Endothelial cell of umbilical vein (primary cell): ENCODE results near the gene CDC42BPB. TPM values are rescaled to one million over a fixed set of nuclear protein-coding genes. Genes with fewer than 3 reads are reported as not detected.

Experiments used
- BruUV-seq: library from RNA; stranded (reverse); fragments of 400-500 nt; replicated peaks from 2 replicates; lab custom pipeline; 2021; lab: Mats Ljungman, UMichigan
- CTCF ChIA-PET: fragments of 300-600, 350-600 bp; sonication (Branson Sonifier 250); formaldehyde crosslinking; loops from one replicate; lab custom pipeline; 2021; ENCODE audit warnings: antibody characterized with exemption, inconsistent platforms; lab: Charles Lee
- POLR2A ChIA-PET: fragments of 300-600, 350-600 bp; sonication (Branson Sonifier 250); formaldehyde crosslinking; loops from one replicate; lab custom pipeline; 2021; ENCODE audit warnings: antibody characterized with exemption, inconsistent platforms; lab: Charles Lee
- DNase-seq: peaks from one replicate; pipeline ENCODE4 v3.0.0-alpha.2; 2011; ENCODE audit warnings: low read depth, low spot score
- FAIRE-seq: peaks from 2 replicates; lab custom pipeline; 2011; peaks lifted over from hg19 to GRCh38; lab: Jason Lieb, UNC
- H2AFZ ChIP-seq: 2 replicates; pipeline ENCODE4 v1.6.0; 2012; ENCODE audit warnings: low read depth, low read length, control low read depth, inconsistent platforms
- H3K27ac ChIP-seq: 2 replicates; pipeline ENCODE4 v1.5.1; 2011; ENCODE audit warnings: low read depth, mild to moderate bottlenecking, control low read depth, low read length, moderate library complexity; ENCODE audit not compliant: insufficient read depth
- H3K27me3 ChIP-seq, 2 experiments: 2 replicates each; pipeline versions ENCODE4 v1.6.0 to v1.6.1; 2011; ENCODE audit warnings: low read length in 2 of 2, mixed read lengths in 1 of 2; ENCODE audit not compliant: control insufficient read depth in 2 of 2, insufficient read depth in 2 of 2
- H3K36me3 ChIP-seq, 2 experiments: 2 replicates in 1 of 2; 3 replicates in 1 of 2; pipeline ENCODE4 v1.5.1; 2011; ENCODE audit warnings: low read length in 2 of 2, mild to moderate bottlenecking in 1 of 2, moderate library complexity in 1 of 2; ENCODE audit not compliant: control insufficient read depth in 2 of 2, insufficient read depth in 2 of 2; ENCODE audit errors: extremely low read depth in 1 of 2
- H3K4me1 ChIP-seq: 3 replicates; pipeline ENCODE4 v1.5.1; 2011; ENCODE audit warnings: mild to moderate bottlenecking, low read length; ENCODE audit not compliant: control insufficient read depth, insufficient read depth; ENCODE audit errors: extremely low read depth
- H3K4me2 ChIP-seq: 2 replicates; pipeline ENCODE4 v1.6.1; 2011; ENCODE audit warnings: low read length, control low read depth, mixed read lengths; ENCODE audit not compliant: insufficient read depth
- H3K4me3 ChIP-seq, 3 experiments: fragments of 200-600 bp in 1 of 3; sonication (generic), shearing (Covaris generic) in 1 of 3; replicated peaks in 1 of 3; 2 replicates each; pipeline ENCODE4 v1.5.1; 2011 to 2016; ENCODE audit warnings: control low read depth in 3 of 3, low read length in 3 of 3, mild to moderate bottlenecking in 2 of 3, inconsistent platforms in 1 of 3, low read depth in 1 of 3, moderate library complexity in 1 of 3; ENCODE audit not compliant: insufficient read depth in 1 of 3
- H3K79me2 ChIP-seq: 2 replicates; pipeline ENCODE4 v1.6.0; 2012; ENCODE audit warnings: low read length, inconsistent platforms; ENCODE audit not compliant: control insufficient read depth, insufficient read depth
- H3K9ac ChIP-seq: replicated peaks from 2 replicates; pipeline ENCODE3; 2011; ENCODE audit warnings: low read length, control low read depth; ENCODE audit not compliant: insufficient read depth; ENCODE audit errors: extremely low read depth
- H3K9me1 ChIP-seq: replicated peaks from 3 replicates; pipeline ENCODE4 v1.6.0; 2011; ENCODE audit warnings: mild to moderate bottlenecking, low read length; ENCODE audit not compliant: control insufficient read depth, insufficient read depth; ENCODE audit errors: extremely low read depth
- H3K9me3 ChIP-seq: replicated peaks from 2 replicates; pipeline ENCODE4 v1.5.1; 2012; ENCODE audit warnings: low read length, inconsistent platforms; ENCODE audit not compliant: control insufficient read depth, insufficient read depth
- H4K20me1 ChIP-seq: replicated peaks from 2 replicates; pipeline ENCODE3; 2011; ENCODE audit warnings: mild to moderate bottlenecking, low read length; ENCODE audit not compliant: control insufficient read depth, insufficient read depth; ENCODE audit errors: extremely low read depth
- CTCF ChIP-seq, 2 donors: IDR thresholded peaks; 1 replicate in 1 of 2; 2 replicates in 1 of 2; pipeline ENCODE4 v1.5.1; 2011; ENCODE audit warnings: low read length in 2 of 2, mild to moderate bottlenecking in 2 of 2, moderate library complexity in 2 of 2, control low read depth in 1 of 2, inconsistent platforms in 1 of 2, low read depth in 1 of 2; ENCODE audit not compliant: insufficient read depth in 1 of 2; ENCODE audit errors: extremely low read depth in 1 of 2
- EZH2 ChIP-seq: IDR thresholded peaks from 2 replicates; pipeline ENCODE4 v1.6.1; 2012; ENCODE audit warnings: borderline replicate concordance, low read depth, mild to moderate bottlenecking, moderate library complexity, low read length, inconsistent platforms; ENCODE audit not compliant: severe bottlenecking
- FOS ChIP-seq: IDR thresholded peaks from 2 replicates; pipeline ENCODE4 v1.6.1; 2011; ENCODE audit warnings: mild to moderate bottlenecking, low read length, moderate library complexity, borderline replicate concordance; ENCODE audit not compliant: insufficient read depth
- GATA2 ChIP-seq: IDR thresholded peaks from 2 replicates; pipeline ENCODE4 v1.7.0; 2011; ENCODE audit warnings: low read depth, mild to moderate bottlenecking, moderate library complexity, mixed read lengths, low read length; ENCODE audit not compliant: insufficient read length, insufficient read depth
- JUN ChIP-seq: IDR thresholded peaks from 2 replicates; pipeline ENCODE4 v1.6.1; 2011; ENCODE audit warnings: borderline replicate concordance, low read depth; ENCODE audit not compliant: insufficient read length, insufficient read depth
- MAX ChIP-seq: IDR thresholded peaks from 2 replicates; pipeline ENCODE4 v1.6.1; 2011; ENCODE audit not compliant: insufficient read depth, insufficient read length
- MYC ChIP-seq: IDR thresholded peaks from one replicate; pipeline ENCODE4 v1.6.1; 2011; ENCODE audit warnings: mild to moderate bottlenecking, low read depth, low read length
- POLR2A ChIP-seq: IDR thresholded peaks from 2 replicates; pipeline ENCODE4 v1.6.1; 2012; ENCODE audit warnings: low read depth, mild to moderate bottlenecking, control low read depth, low read length
- POLR2AphosphoS5 ChIP-seq: IDR thresholded peaks from 2 replicates; pipeline ENCODE4 v1.6.1; 2012; ENCODE audit warnings: low read depth, mild to moderate bottlenecking, control low read depth, low read length, moderate library complexity; ENCODE audit not compliant: insufficient read depth
- dilution Hi-C: fragments of 300-500 bp; cut with MboI; formaldehyde crosslinking; loops from one replicate; pipeline ENCODE4 v1.15.0; 2019; ENCODE audit warnings: low sequenced_read_pairs; ENCODE audit not compliant: extremely low pct_ligation_motif_present
- intact Hi-C: fragments of 100-400 bp; cut with micrococcal nuclease; formaldehyde crosslinking; loops from one replicate; pipeline ENCODE4 v1.10.0; 2022
- polyA plus RNA-seq, 4 experiments: library from polyadenylated mRNA; depleted of rRNA in 3 of 4; stranded (reverse) in 3 of 4; unstranded in 1 of 4; fragments of >200 nt; gene quantifications; 2 replicates each; pipeline versions ENCODE4 v1.2.1 to v1.2.3, GENCODE V29; 2011 to 2012; ENCODE audit warnings: missing spikeins in 1 of 4
- total RNA-seq: library from RNA; stranded (reverse); gene quantifications from 2 replicates; pipeline ENCODE4 v1.2.3, GENCODE V29; 2021

The CDC42BPB gene
- total and polyA plus RNA-seq, 2 donors (not counting 3 experiments of a cell fraction or from before 2014, with no cell fraction given): 82.6 to 131 TPM

DNA sequence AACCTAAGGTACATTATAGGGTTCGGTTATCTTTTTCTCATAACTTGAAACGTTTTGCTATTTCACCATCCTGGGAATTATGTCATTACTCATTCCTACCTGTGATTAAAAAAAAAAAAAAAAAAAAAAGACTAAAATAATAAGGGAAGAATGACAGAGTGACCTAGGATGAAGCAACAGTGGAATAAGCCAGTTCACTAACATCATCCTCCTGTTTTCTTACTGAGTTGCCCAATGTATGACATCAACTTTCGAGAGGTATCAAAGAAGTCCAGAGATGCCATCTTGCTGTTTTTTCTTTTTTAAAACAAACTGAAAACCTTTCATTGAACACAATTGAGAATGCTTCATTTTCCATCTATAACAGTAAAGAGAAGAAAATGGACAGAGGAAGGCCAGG lies 92.1 kb downstream of the CDC42BPB start:
- H2AFZ ChIP-seq: no peak overlapping the region
- no TSS peak for BruUV-seq
- H3K9me1 ChIP-seq: no peaks in the 10 kb centered on the region
- H3K79me2 ChIP-seq: no peaks in the 10 kb centered on the region
- H3K9me3 ChIP-seq: no peaks in the 10 kb centered on the region
- H3K27me3 ChIP-seq: no peaks in the 10 kb centered on the region
- CTCF ChIA-PET: no interaction called here
- DNase-seq (no peak), FAIRE-seq (no peak)
- POLR2A ChIA-PET: no interaction called here
- intact Hi-C loops: no loop called here
- TF ChIP-seq POLR2AphosphoS5 (no peak), JUN (no peak), MAX (no peak), GATA2 (no peak), FOS (no peak), POLR2A (no peak), EZH2 (no peak), CTCF (IDR thresholded peaks at IDR 0.05; ENCODE audit: extremely low read depth in 1 of 2, insufficient read depth in 1 of 2, low read depth in 1 of 2, low read length in 2 of 2) (no peak), MYC (no peak)
- no peak overlapping the region for H3K4me3 ChIP-seq
- H3K4me1 ChIP-seq: no peaks in the 10 kb centered on the region
- no peak overlapping the region for H3K27ac ChIP-seq
- dilution Hi-C loops: no loop called here
- no peak overlapping the region for H3K9ac ChIP-seq
- H3K4me2 ChIP-seq: no peak overlapping the region
- H3K36me3 ChIP-seq: peaks cover 39 to 49% of the 10 kb centered on the region in 2 experiments
- H4K20me1 ChIP-seq: no peaks in the 10 kb centered on the region
